K562 (cell line): ENCODE data around the gene ZFAND3. TPM values are rescaled to one million over a fixed set of nuclear protein-coding genes. Genes with fewer than 3 reads are reported as not detected.

Experiments used
- ATAC-seq: fragments of 200-7000 bp; cut with Tn5 transposase; 3 replicates; pipeline ENCODE4 v1.9.1; 2020; ENCODE audit warnings: moderate library complexity
- BruUV-seq: library from RNA; stranded (reverse); fragments of 400-500 nt; replicated peaks from 2 replicates; lab custom pipeline; 2021; lab: Mats Ljungman, UMichigan
- CTCF ChIA-PET: fragments of 300-600 bp; formaldehyde crosslinking; extraction: SDS; loops from one replicate; lab custom pipeline; 2021; ENCODE audit warnings: low intra/inter-chr PET ratio; lab: Yijun Ruan, JAX
- POLR2A ChIA-PET: fragments of 300-600, 350-650 bp; sonication (Branson Sonifier 250); formaldehyde crosslinking; extraction: SDS; loops from one replicate; lab custom pipeline; 2021; ENCODE audit warnings: antibody characterized with exemption, inconsistent platforms; lab: Yijun Ruan, JAX
- DNase-seq, 4 experiments: peaks; one replicate each; pipeline versions ENCODE4 v3.0.0 to v3.0.0-alpha.2; 2011 to 2018; ENCODE audit warnings: low spot score in 3 of 4, mixed read lengths in 3 of 4; ENCODE audit errors: extremely low read depth in 1 of 4
- FAIRE-seq: peaks from 2 replicates; lab custom pipeline; 2011; peaks lifted over from hg19 to GRCh38; lab: Jason Lieb, UNC
- H2AFZ ChIP-seq: 2 replicates; pipeline ENCODE4 v1.6.0; 2011; ENCODE audit warnings: low read depth, low read length, control low read depth, inconsistent platforms
- H3K27ac ChIP-seq: fragments of 200-600 bp; 3 replicates; pipeline ENCODE4 v1.8.0; 2011; ENCODE audit warnings: low read depth, mild to moderate bottlenecking, control low read depth, inconsistent platforms, low read length, moderate library complexity, mixed read lengths; ENCODE audit errors: extremely low read depth
- H3K27me3 ChIP-seq, 2 experiments: fragments of 300-600 bp in 1 of 2; 2 replicates in 1 of 2; 3 replicates in 1 of 2; pipeline versions ENCODE4 v1.6.0 to v1.8.0; 2011; ENCODE audit warnings: inconsistent platforms in 2 of 2, low read length in 2 of 2, mild to moderate bottlenecking in 1 of 2, mixed read lengths in 1 of 2, moderate library complexity in 1 of 2; ENCODE audit not compliant: control insufficient read depth in 2 of 2, insufficient read depth in 2 of 2
- H3K36me3 ChIP-seq: fragments of 300-600 bp; 3 replicates; pipeline ENCODE4 v1.8.0; 2011; ENCODE audit warnings: mild to moderate bottlenecking, low read length, inconsistent platforms; ENCODE audit not compliant: control insufficient read depth, insufficient read depth
- H3K4me1 ChIP-seq, 2 experiments: fragments of 200-600 bp in 1 of 2; replicated peaks in 1 of 2; 2 replicates in 1 of 2; 3 replicates in 1 of 2; pipeline versions ENCODE4 v1.5.1 to v1.8.0; 2011; ENCODE audit warnings: inconsistent platforms in 2 of 2, low read length in 2 of 2, mild to moderate bottlenecking in 1 of 2, mixed read lengths in 1 of 2, moderate library complexity in 1 of 2; ENCODE audit not compliant: control insufficient read depth in 2 of 2, insufficient read depth in 2 of 2
- H3K4me2 ChIP-seq: 2 replicates; pipeline ENCODE4 v1.6.1; 2011; ENCODE audit warnings: low read length, control low read depth, inconsistent platforms, mixed read lengths; ENCODE audit not compliant: insufficient read depth
- H3K4me3 ChIP-seq: fragments of 200-600 bp; sonication (generic), shearing (Covaris generic); 2 replicates; pipeline ENCODE4 v1.5.1; 2016; ENCODE audit warnings: control low read depth, inconsistent platforms
- H3K79me2 ChIP-seq: fragments of 200-600 bp; 3 replicates; pipeline ENCODE4 v1.8.0; 2011; ENCODE audit warnings: low read length, inconsistent platforms; ENCODE audit not compliant: control insufficient read depth, insufficient read depth
- H3K9ac ChIP-seq, 2 experiments: 2 replicates each; pipeline versions ENCODE4 v1.6.0 to v1.6.1; 2011; ENCODE audit warnings: low read depth in 2 of 2, low read length in 2 of 2, control low read depth in 1 of 2, inconsistent platforms in 1 of 2, mild to moderate bottlenecking in 1 of 2, mixed read lengths in 1 of 2; ENCODE audit not compliant: insufficient read depth in 1 of 2
- H3K9me1 ChIP-seq: one replicate; pipeline ENCODE4 v1.6.0; 2011; ENCODE audit warnings: inconsistent platforms, mild to moderate bottlenecking, low read length, moderate library complexity; ENCODE audit not compliant: control insufficient read depth, insufficient read depth
- H3K9me3 ChIP-seq: replicated peaks from 2 replicates; pipeline ENCODE4 v1.5.1; 2011; ENCODE audit warnings: low read depth, low read length, inconsistent platforms; ENCODE audit not compliant: control insufficient read depth, insufficient read depth
- H4K20me1 ChIP-seq: replicated peaks from 2 replicates; pipeline ENCODE4 v1.6.1; 2011; ENCODE audit warnings: low read length, inconsistent platforms, mixed read lengths; ENCODE audit not compliant: control insufficient read depth, insufficient read depth
- CXXC5 ChIP-seq: fragments of 250-450 bp; sonication (Bioruptor Pico); IDR thresholded peaks from 2 replicates; pipeline ENCODE4 v1.8.0; 2022; ENCODE audit warnings: inconsistent platforms, mild to moderate bottlenecking, moderate library complexity
- ILK ChIP-seq: fragments of 450-650 bp; IDR thresholded peaks from 2 replicates; pipeline ENCODE4 v1.6.1; 2016; ENCODE audit warnings: missing genetic modification characterization, low read depth, mild to moderate bottlenecking, missing compliant biosample characterization, moderate library complexity, borderline replicate concordance
- KAT2B ChIP-seq: IDR thresholded peaks from one replicate; pipeline ENCODE4 v1.6.1; 2012; ENCODE audit warnings: low read depth, mild to moderate bottlenecking, control low read depth, inconsistent platforms, low read length, moderate library complexity
- KHSRP ChIP-seq: fragments of 450-650 bp; IDR thresholded peaks from 2 replicates; pipeline ENCODE4 v1.6.1; 2017
- MAFG ChIP-seq: fragments of 450-650 bp; conservative IDR thresholded peaks from 2 replicates; pipeline ENCODE4 v1.6.1; 2016; ENCODE audit warnings: missing genetic modification characterization, missing compliant biosample characterization
- RBM17 ChIP-seq: fragments of 200-400 bp; formaldehyde crosslinking; IDR thresholded peaks from 2 replicates; pipeline ENCODE4 v1.6.1; 2017; ENCODE audit warnings: low read depth, mild to moderate bottlenecking, low read length, borderline replicate concordance
- RHOXF2B ChIP-seq: fragments of 250-450 bp; sonication (Bioruptor Pico); conservative IDR thresholded peaks from 2 replicates; pipeline ENCODE4 v1.5.1; 2021
- TAF1 ChIP-seq: IDR thresholded peaks from 2 replicates; pipeline ENCODE4 v1.6.1; 2011; ENCODE audit warnings: mild to moderate bottlenecking, low read length, moderate library complexity; ENCODE audit not compliant: insufficient read depth, control insufficient read depth, severe bottlenecking; ENCODE audit errors: extremely low read depth
- U2AF1 ChIP-seq: fragments of 200-400 bp; formaldehyde crosslinking; optimal IDR thresholded peaks from 2 replicates; pipeline ENCODE3; 2017; ENCODE audit warnings: mild to moderate bottlenecking, low read depth, low read length, moderate library complexity
- YBX1 ChIP-seq: fragments of 450-650 bp; IDR thresholded peaks from 2 replicates; pipeline ENCODE4 v1.7.1; 2016; ENCODE audit warnings: mild to moderate bottlenecking
- WGBS: fragments of 100-300 bp; shearing (Covaris generic); methylation state at CpG from one replicate; pipeline ENCODE4 v1.1.6; 2016; ENCODE audit warnings: low coverage, mixed read lengths; ENCODE audit not compliant: insufficient coverage; ENCODE audit errors: missing lambda C conversion rate; 5-methylcytosine and 5-hydroxymethylcytosine counted together
- in situ Hi-C: fragments of 300-500 bp; cut with MboI; formaldehyde crosslinking; loops from 4 replicates; pipeline ENCODE4 v1.15.0; 2018; ENCODE audit warnings: inconsistent platforms, mixed read lengths
- intact Hi-C: fragments of 100-400 bp; cut with micrococcal nuclease; formaldehyde crosslinking; loops from 2 replicates; pipeline ENCODE4 v1.14.2; 2022
- polyA plus RNA-seq, 8 experiments: library from polyadenylated mRNA; depleted of rRNA in 4 of 8; stranded (reverse) in 5 of 8; unstranded in 3 of 8; fragments of >200 nt; fragmentation: Nextera tagmentation in 2 of 8; fragmentation: Illumina TruSeq in 1 of 8; extraction: Ambion mirVana in 2 of 8; extraction: Trizol in 1 of 8; gene quantifications; 2 replicates each; pipeline versions ENCODE4 v1.2.1 to v1.2.3, GENCODE V29; 2011 to 2014; ENCODE audit warnings: inconsistent platforms in 1 of 8, missing spikeins in 1 of 8
- total RNA-seq, 7 experiments: library from RNA; depleted of rRNA in 6 of 7; stranded (reverse); fragments of >200 nt in 6 of 7; fragmentation: Illumina TruSeq in 2 of 7; extraction: Trizol in 2 of 7; gene quantifications; 2 replicates each; pipeline versions ENCODE4 v1.2.1 to v1.2.3, GENCODE V29; 2011 to 2021; ENCODE audit warnings: low replicate concordance in 1 of 7
- TF ChIP-seq, protein P1 (sequence below), 3 experiments: fragments of 200-800 bp in 1 of 3; sonication (Bioruptor generic) in 1 of 3; sonication (generic) in 1 of 3; formaldehyde crosslinking in 1 of 3; IDR thresholded peaks; 2 replicates each; pipeline versions ENCODE4 v1.6.1 to v1.8.0; 2016 to 2022; ENCODE audit warnings: mild to moderate bottlenecking in 2 of 3, missing compliant biosample characterization in 2 of 3, missing genetic modification characterization in 2 of 3, missing genetic modification reagents in 1 of 3
- TF ChIP-seq, protein P2 (sequence below): fragments of 200-400 bp; formaldehyde crosslinking; IDR thresholded peaks from 2 replicates; pipeline ENCODE4 v1.6.1; 2017; ENCODE audit warnings: mild to moderate bottlenecking, low read depth, low read length, moderate library complexity
- TF ChIP-seq, protein P3 (sequence below), 3 experiments: fragments of 200-800 bp in 1 of 3; fragments of 250-450 bp in 1 of 3; fragments of 450-650 bp in 1 of 3; sonication (Bioruptor Pico) in 1 of 3; sonication (Bioruptor generic) in 1 of 3; formaldehyde crosslinking in 1 of 3; IDR thresholded peaks; 2 replicates each; pipeline versions ENCODE4 v1.6.1 to v1.8.0; 2016 to 2022; ENCODE audit warnings: mild to moderate bottlenecking in 2 of 3, missing genetic modification characterization in 2 of 3, missing compliant biosample characterization in 1 of 3, moderate library complexity in 1 of 3

Gene ZFAND3
- total and polyA plus RNA-seq, 9 of the 15 experiments (the other 6 are each of a cell fraction or from before 2014, with no cell fraction given) = 0.81 to 26.6 (median 11.8) TPM

DNA sequence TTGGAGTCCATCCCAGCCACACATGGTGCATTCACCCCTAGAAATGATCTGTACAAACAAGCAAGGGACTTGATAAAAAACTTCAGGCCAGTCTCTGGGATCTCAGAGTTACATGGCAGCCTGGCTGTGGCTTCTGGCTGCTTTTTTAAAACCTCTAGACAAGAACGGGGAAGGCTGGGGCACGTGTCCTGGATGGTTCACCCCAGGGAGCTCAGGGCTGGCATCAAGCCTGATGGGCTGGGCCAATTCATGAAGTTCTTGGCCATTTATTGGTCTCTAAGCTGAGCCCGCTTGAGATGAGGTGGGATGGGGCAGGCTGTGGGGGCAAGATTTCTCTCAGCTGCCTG is 10.4 kb upstream of the ZFAND3 start:
- H3K4me1 ChIP-seq = no peaks in the 10 kb centered on the region
- H3K9me3 ChIP-seq = no peaks in the 10 kb centered on the region
- 0% methylated on average over 3 of the region's 3 CpGs for WGBS
- H3K36me3 ChIP-seq = no peaks in the 10 kb centered on the region
- POLR2A ChIA-PET = interaction anchor here (0.6 to 4.8 kb wide), 3 partner anchors 9 to 37 kb away, joined by 3 to 30 read pairs (median 8); partner anchors contain the start of gene ZFAND3
- H3K79me2 ChIP-seq = no peaks in the 10 kb centered on the region
- in situ Hi-C loops = no loop called here
- FAIRE-seq = no peak
- no peak overlapping the region for H3K4me2 ChIP-seq
- no peak for DNase-seq
- H3K9me1 ChIP-seq = no peaks in the 10 kb centered on the region
- H3K27me3 ChIP-seq = peaks cover 21 to 28% of the 10 kb centered on the region in 2 experiments
- intact Hi-C loops = no loop called here
- no peak overlapping the region for H2AFZ ChIP-seq
- H3K9ac ChIP-seq = no peak overlapping the region
- 0 out of 2 replicates have a peak, but pooled peaks cover 3% of the 10 kb centered on the region for H4K20me1 ChIP-seq
- BruUV-seq = no TSS peak
- CTCF ChIA-PET = no interaction called here
- no peak overlapping the region for H3K27ac ChIP-seq
- no peak overlapping the region for H3K4me3 ChIP-seq
- ATAC-seq = no peak; the same call in 2 of the 3 replicates
- TF ChIP-seq U2AF1 = no peak
- TF ChIP-seq ILK (tag) = no peak
- TF ChIP-seq KHSRP = no peak
- no peak for TF ChIP-seq CXXC5 (CRISPR knock-in tag)
- TF ChIP-seq, protein P1, sequence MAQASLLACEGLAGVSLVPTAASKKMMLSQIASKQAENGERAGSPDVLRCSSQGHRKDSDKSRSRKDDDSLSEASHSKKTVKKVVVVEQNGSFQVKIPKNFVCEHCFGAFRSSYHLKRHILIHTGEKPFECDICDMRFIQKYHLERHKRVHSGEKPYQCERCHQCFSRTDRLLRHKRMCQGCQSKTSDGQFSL (CRISPR knock-in tag; IDR thresholded peaks at IDR 0.05) = no peak
- TF ChIP-seq, protein P1 (tag; IDR thresholded peaks at IDR 0.05) = no peak
- TF ChIP-seq, protein P2, sequence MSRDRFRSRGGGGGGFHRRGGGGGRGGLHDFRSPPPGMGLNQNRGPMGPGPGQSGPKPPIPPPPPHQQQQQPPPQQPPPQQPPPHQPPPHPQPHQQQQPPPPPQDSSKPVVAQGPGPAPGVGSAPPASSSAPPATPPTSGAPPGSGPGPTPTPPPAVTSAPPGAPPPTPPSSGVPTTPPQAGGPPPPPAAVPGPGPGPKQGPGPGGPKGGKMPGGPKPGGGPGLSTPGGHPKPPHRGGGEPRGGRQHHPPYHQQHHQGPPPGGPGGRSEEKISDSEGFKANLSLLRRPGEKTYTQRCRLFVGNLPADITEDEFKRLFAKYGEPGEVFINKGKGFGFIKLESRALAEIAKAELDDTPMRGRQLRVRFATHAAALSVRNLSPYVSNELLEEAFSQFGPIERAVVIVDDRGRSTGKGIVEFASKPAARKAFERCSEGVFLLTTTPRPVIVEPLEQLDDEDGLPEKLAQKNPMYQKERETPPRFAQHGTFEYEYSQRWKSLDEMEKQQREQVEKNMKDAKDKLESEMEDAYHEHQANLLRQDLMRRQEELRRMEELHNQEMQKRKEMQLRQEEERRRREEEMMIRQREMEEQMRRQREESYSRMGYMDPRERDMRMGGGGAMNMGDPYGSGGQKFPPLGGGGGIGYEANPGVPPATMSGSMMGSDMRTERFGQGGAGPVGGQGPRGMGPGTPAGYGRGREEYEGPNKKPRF = no peak
- no peak for TF ChIP-seq YBX1
- TF ChIP-seq TAF1 = no peak
- TF ChIP-seq KAT2B = no peak
- no peak for TF ChIP-seq RBM17
- TF ChIP-seq RHOXF2B (CRISPR knock-in tag) = no peak
- TF ChIP-seq, protein P3, sequence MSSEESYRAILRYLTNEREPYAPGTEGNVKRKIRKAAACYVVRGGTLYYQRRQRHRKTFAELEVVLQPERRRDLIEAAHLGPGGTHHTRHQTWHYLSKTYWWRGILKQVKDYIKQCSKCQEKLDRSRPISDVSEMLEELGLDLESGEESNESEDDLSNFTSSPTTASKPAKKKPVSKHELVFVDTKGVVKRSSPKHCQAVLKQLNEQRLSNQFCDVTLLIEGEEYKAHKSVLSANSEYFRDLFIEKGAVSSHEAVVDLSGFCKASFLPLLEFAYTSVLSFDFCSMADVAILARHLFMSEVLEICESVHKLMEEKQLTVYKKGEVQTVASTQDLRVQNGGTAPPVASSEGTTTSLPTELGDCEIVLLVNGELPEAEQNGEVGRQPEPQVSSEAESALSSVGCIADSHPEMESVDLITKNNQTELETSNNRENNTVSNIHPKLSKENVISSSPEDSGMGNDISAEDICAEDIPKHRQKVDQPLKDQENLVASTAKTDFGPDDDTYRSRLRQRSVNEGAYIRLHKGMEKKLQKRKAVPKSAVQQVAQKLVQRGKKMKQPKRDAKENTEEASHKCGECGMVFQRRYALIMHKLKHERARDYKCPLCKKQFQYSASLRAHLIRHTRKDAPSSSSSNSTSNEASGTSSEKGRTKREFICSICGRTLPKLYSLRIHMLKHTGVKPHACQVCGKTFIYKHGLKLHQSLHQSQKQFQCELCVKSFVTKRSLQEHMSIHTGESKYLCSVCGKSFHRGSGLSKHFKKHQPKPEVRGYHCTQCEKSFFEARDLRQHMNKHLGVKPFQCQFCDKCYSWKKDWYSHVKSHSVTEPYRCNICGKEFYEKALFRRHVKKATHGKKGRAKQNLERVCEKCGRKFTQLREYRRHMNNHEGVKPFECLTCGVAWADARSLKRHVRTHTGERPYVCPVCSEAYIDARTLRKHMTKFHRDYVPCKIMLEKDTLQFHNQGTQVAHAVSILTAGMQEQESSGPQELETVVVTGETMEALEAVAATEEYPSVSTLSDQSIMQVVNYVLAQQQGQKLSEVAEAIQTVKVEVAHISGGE (CRISPR knock-in tag; IDR thresholded peaks at IDR 0.05) = no peak
- no peak for TF ChIP-seq MAFG (tag)
